Stimulated activated CD4-positive, alpha-beta T cell treated with anti-CD3 and anti-CD28 coated beads, Interleukin-1b, Interleukin-23, amount 100 ng/mL, for 24 hours (primary cell): ENCODE data around the gene AP4M1.

Experiments used
- DNase-seq, 4 experiments: peaks; one replicate each; pipeline ENCODE4 v3.0.0-alpha.2; 2020; ENCODE audit warnings: low read depth in 4 of 4, low spot score in 1 of 4

Gene AP4M1

DNA sequence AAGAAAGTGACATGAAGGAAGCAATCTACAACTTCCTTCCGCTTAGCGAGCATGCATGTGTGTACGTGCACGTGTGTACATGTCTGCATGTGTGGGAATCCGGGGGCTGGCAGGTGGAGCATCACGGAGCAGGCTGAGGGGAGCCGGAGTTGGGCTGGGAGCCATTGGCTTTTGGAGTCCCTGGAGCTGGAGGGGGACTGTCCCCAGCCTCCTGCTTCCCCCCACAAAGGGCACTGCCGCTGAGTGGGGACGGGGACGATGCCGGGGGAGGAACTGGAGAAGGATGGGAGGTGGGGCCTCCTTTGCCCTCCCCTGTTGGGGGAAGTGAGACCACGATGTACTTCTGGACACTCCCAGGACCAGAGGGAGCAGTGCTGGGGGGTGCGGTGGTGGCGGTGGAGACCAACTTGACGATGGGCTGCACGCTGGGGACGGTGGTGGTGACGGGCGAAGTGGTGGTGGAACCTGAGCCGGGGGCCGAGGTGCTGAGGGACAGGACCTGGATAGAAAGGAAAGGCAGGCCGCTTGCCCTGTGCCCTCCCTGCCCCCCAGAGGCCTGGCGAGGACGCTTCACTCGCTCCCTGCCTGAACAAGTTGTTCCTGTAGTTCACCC lies 5.8 kb downstream of the AP4M1 start:
- no peak for DNase-seq

DNA sequence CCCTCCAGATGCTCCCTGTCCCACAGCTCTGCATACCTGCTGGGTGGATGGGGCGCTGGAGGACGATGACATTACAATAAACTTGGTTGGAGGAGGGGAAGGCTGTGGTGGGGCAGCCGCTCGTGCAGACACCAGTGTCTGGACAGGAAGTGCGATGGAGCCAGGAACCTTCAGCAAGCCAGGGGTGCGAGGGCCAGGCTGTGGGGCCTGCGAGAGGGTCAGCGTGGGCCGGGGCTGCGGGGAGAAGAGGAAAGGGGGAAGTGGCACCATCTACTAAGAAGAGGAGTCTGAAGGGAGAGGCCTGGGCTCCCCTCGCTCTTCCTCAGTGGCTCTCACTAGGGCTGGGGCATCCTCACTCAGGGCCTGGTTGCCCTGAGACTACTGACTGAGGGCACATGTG lies 6.4 kb downstream of the AP4M1 start:
- DNase-seq, result no peak

DNA sequence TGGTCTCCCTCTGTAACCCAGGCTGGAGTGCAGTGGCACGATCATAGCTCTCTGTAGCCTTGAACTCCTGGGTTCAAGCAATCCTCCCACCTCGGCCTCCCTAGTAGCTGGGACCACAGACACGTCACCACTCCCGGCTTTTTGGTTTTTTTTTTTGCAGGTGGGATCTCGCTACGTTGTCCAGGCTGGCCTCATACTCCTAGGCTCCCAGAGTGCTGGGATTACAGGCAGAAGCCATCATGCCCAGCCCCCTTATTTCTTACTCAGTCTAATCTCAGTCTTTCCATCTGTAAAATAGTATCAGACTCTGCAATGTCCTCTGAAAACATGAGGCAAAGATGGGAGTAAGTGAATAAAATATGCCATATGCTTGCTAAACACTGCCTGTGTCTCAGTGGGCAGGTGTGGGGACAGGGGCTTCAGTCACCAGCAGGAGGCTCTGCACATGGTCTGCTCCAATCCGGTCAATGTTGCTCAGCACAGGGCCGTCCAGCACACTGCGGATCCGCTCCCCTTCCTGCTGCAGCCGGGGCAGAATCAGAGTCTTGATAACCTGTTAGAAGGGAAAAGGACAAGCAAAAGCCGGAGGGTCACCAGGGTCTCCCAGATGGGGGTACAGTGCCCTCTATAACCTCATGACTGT lies 8.2 kb downstream of the AP4M1 start:
- no peak for DNase-seq

DNA sequence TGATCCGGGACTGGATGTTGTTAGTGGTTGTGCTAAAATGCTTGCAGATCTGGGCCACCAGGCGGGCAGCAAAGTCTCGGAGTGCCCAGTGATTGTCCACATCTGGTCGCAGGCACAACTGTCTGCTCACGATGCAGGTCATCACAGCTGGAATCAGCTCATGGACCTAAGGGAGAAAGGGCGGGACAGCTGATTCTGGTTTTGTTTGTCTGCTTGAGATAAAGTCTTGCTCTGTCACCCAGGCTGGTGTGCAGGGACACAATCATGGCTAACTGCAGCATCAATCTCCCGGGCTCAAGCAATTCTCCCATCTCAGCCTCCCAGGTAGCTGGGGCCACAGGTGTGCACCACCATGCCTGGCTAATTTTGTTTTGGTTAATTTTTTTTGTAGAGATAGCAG lies 9.7 kb downstream of the AP4M1 start:
- DNase-seq, result no peak

DNA sequence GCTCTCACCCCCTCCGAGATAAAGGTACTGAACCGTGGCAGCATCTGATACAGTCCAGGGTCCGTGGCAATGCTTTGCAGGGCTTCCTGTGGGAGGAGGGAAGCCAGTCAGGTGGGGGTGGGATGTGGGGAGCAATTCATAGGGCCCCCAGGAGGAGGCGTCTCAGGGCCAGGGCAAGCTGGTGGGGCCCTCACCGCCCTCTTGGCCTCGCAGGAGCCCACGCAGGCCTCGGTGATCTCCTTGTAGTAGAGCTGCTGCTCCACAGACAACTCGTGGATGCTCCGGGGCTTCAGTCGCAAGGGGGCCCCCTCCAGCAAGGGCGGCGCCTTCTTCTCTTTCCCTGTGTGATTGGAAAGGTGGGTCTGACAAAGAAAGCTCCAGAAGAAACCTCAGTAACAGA lies 10.5 kb downstream of the AP4M1 start:
- DNase-seq, result no peak

DNA sequence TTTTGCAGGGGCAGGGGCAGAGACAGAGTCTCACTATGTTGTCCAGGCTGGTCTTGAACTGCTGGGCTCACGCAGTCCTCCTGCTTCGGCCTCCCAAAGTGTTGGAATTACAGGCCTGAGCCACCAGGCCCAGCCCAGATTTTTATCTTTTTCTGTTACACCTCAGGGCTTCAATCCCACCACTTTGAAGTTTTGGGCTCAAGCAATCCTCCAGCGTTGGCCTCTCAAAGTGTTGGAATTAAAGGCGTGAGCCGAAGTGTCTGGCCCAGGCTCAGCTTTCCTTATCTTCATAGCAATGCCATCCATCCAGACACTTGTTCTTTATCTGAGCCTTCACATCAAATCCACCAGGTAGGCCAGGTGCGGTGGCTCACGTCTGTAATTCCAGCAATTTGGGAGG lies 13.6 kb downstream of the AP4M1 start:
- no peak for DNase-seq

GRCh38 chr7:100118388-100119071 lies 17.1 kb downstream of the AP4M1 start:
- DNase-seq, result no peak

DNA sequence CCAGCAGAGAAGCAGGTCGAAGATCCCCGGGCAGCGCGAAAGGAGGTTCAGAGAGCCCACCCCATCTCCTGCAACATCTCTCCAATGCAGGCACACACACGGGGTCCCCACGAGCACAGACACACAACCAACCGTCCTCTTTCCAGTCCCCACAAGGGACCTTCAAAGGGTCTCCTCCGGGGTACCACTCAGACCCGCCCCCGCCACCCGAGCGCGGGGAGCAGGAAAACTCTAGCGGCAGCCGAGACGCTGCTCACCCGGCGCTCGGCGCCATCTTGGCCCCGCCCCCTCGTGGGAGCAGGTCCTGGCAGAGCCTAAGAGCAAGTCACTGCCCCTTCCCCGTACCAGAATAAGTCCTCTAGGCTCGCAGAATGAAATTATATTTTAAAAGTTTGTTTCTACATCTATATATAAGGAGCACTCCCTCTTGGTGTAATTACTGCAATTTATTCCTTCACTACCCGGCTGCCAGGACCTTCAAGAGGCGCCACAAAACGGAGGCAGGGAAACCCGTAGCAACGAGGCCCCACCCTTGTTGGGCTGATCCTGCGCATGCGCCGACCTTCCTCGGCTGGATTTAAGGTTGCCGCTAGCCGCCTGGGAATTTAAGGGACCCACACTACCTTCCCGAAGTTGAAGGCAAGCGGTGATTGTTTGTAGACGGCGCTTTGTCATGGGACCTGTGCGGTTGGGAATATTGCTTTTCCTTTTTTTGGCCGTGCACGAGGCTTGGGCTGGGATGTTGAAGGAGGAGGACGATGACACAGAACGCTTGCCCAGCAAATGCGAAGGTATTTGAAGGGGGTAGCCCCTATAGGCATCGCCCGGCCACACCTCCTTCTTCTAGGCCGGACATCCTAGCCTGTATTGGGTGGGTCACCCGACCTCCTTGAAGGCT lies 17.9 kb downstream of the AP4M1 start, which contains the start of the genes CNPY4 and TAF6:
Gene CNPY4 (plus strand): TSS at position 563 of the 898 bp plus-strand sequence. CDS start 111 bp downstream, at position 674.
Gene TAF6 (minus strand): TSS at position 287 of the 898 bp plus-strand sequence. CDS start 5,149 bp downstream, outside the sequence.
- DNase-seq, result peak; percentile 86 to 94 (median 92)

DNA sequence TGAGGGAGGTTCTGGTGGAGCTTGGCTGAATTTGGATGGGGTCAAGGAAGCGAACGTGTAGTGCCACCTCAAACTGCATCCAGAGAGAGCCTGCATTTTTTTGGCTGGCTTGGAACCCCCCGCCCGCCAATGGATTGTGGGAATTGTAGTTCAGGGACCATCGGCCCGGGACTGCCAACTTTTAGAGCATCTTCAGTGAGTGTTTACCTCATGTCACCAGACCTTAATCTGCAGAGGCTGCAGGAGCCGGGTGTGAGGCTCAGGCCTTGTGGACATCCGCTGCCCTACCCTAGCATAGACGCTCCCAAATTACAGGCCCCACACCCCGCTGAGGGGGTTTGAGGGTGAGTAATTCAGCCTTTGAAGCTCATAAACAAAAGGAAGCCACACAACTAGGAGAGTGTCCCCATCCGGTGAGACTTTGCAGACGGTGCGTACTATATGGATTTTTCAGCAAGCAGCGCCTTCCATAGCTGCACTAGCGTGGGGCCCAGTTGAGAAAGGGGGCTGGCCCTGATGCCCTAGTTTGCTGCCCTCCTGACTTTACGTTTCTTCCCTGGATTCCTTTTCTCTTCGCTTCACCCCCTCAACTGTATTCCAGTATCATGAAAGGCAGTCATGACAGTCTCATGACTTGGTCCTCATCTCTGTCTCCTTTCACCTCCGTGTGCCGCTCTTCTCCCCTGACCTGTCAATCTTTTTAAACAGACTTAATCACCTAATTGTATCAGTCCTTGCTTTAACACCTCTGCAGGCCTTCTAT lies 18.7 kb downstream of the AP4M1 start:
- peak in 3 of 4 experiments; percentile 31 to 61 (median 59) for DNase-seq

GRCh38 chr7:100120733-100121036 lies 19.2 kb downstream of the AP4M1 start:
- DNase-seq, result no peak

GRCh38 chr7:100122067-100122466 lies 20.6 kb downstream of the AP4M1 start:
- DNase-seq, result no peak

- DNase-seq, result no peak
Measured at GRCh38 chr7:100122568-100122967, 21.1 kb downstream of the AP4M1 start.

DNA sequence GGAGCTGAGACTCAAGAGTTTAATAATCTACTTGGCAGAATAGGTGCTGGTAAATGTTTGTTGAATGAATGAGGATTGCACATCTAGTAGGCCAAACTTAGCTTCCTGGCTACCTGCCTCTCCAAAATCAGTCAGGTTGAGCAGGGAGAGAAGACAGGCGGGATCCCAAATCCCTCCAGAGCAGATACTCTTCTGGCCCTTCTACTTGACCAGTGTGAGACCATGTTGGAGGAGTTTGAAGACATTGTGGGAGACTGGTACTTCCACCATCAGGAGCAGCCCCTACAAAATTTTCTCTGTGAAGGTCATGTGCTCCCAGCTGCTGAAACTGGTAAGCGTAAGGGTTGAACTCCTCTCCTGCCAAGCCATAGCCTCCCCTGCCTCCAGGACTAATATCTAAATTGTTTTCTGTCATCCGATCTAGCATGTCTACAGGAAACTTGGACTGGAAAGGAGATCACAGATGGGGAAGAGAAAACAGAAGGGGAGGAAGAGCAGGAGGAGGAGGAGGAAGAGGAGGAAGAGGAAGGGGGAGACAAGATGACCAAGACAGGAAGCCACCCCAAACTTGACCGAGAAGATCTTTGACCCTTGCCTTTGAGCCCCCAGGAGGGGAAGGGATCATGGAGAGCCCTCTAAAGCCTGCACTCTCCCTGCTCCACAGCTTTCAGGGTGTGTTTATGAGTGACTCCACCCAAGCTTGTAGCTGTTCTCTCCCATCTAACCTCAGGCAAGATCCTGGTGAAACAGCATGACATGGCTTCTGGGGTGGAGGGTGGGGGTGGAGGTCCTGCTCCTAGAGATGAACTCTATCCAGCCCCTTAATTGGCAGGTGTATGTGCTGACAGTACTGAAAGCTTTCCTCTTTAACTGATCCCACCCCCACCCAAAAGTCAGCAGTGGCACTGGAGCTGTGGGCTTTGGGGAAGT lies 23.1 kb downstream of the AP4M1 start:
- no peak for DNase-seq

GRCh38 chr7:100126239-100126930 lies 24.9 kb downstream of the AP4M1 start:
- DNase-seq, result no peak

GRCh38 chr7:100126931-100127865 lies 25.8 kb downstream of the AP4M1 start, which contains the start of gene MBLAC1:
Gene MBLAC1, plus strand, starts transcription at chr7:100126967. Its CDS starts 429 bp downstream, at chr7:100127396.
- DNase-seq, result peak; percentile 71 to 86 (median 84)

- no peak for DNase-seq
Measured at GRCh38 chr7:100127866-100128636, 26.6 kb downstream of the AP4M1 start.

GRCh38 chr7:100128637-100128963 lies 27.2 kb downstream of the AP4M1 start:
- no peak for DNase-seq
